Measurements from ENCODE around the gene TMEM247.
"Not testable (repeated sequence)": the region's sequence is repeated elsewhere in the genome, so short reads cannot be mapped to it uniquely, and the experiment has no call there.

TMEM247 gene

DNA sequence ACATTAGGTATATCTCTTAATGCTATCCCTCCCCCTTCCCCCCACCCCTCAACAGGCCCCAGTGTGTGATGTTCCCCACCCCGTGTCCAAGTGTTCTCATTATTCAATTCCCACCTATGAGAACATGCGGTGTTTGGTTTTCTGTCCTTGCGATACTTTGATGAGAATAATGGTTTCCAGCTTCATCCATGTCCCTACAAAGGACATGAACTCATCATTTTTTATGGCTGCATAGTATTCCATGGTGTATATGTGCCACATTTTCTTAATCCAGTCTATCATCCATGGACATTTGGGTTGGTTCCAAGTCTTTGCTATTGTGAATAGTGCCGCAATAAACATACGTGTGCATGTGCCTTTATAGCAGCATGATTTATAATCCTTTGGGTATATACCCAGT is 7.2 kb upstream of the TMEM247 start:
- not testable (repeated sequence) for H3K27ac ChIP-seq (ENCODE audit: low read depth, low read length); H3K9ac ChIP-seq (ENCODE audit: low read depth, low read length); H3K4me3 ChIP-seq (ENCODE audit: low read length); H3K9me3 ChIP-seq (ENCODE audit: insufficient read depth, low read depth, low read length); H3K4me1 ChIP-seq (ENCODE audit: insufficient read depth, low read length); H3K27me3 ChIP-seq (ENCODE audit: insufficient read depth, low read length); H3K36me3 ChIP-seq (ENCODE audit: insufficient read depth, low read length)
- WGBS: 96% methylated on average over 3 of the region's 5 CpGs

DNA sequence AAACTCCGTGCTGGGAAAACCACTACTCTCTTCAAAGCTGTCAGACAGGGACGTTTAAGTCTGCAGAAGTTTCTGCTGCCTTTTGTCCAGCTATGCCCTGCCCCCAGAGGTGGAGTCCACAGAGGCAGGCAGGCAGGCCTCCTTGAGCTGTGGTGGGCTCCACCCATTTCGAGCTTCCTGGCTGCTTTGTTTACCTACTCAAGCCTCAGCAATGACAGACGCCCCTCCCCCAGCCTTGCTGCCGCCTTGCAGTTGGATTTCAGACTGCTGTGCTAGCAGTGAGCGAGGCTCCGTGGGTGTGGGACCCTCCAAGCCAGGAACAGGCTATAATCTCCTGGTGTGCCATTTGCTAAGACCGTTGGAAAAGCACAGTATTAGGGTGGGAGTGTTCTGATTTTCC is 1.9 kb upstream of the TMEM247 start:
- not testable (repeated sequence) for H3K9me3 ChIP-seq (ENCODE audit: insufficient read depth, low read depth, low read length); H3K27ac ChIP-seq (ENCODE audit: low read depth, low read length); H3K36me3 ChIP-seq (ENCODE audit: insufficient read depth, low read length); H3K4me1 ChIP-seq (ENCODE audit: insufficient read depth, low read length); H3K9ac ChIP-seq (ENCODE audit: low read depth, low read length); H3K27me3 ChIP-seq (ENCODE audit: insufficient read depth, low read length); H3K4me3 ChIP-seq (ENCODE audit: low read length)
- WGBS: 58% methylated on average over 8 of the region's 8 CpGs

DNA sequence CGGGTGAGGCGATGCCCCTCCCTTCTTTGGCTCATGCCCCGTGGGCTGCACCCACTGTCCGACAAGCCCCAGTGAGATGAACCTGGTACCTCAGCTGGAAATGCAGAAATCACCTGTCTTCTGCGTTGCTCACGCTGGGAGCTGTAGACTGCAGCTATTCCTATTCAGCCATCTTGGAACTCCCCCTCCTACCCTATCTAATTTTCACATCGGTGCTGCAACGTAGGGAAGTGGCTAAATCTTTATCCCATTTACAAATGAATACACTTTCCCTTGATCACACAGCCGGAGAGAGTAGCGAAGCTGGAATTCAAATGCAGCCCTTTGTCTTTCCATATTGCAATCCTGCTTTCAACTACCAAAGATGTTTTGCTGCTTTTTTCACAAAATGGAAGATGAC is 1.4 kb upstream of the TMEM247 start:
- no peak overlapping the region for H3K27ac ChIP-seq (ENCODE audit: low read depth, low read length)
- H3K4me3 ChIP-seq (ENCODE audit: low read length): no peak overlapping the region

DNA sequence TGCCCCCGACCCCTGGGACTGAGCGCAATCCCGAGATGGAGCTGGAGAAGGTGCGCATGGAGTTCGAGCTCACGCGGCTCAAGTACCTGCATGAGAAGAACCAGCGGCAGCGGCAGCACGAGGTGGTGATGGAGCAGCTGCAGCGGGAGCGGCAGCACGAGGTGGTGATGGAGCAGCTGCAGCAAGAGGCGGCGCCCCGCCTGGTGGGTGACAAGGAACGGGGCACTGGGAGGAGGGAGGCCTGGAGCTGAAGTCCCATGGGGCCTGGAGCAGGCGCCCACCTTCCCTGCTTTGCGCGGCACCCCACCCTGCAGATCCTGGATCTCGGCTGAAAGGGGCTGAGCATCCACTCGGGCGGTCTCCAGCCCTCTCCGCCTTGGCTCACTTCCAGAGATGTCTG is 1.2 kb downstream of the TMEM247 start:
- Histone ChIP-seq H3K9me3 (ENCODE audit: insufficient read depth, low read depth, low read length) (peaks cover 9% of the 10 kb centered on the region; the same call in 1 of the 2 replicates), H3K9ac (ENCODE audit: low read depth, low read length) (no peak overlapping the region), H3K4me1 (ENCODE audit: insufficient read depth, low read length) (no peaks in the 10 kb centered on the region), H3K36me3 (ENCODE audit: insufficient read depth, low read length) (no peaks in the 10 kb centered on the region), H3K27ac (ENCODE audit: low read depth, low read length) (no peak overlapping the region), H3K4me3 (ENCODE audit: low read length) (no peak overlapping the region), H3K27me3 (ENCODE audit: insufficient read depth, low read length) (no peaks in the 10 kb centered on the region)
- WGBS: 95% methylated on average over 24 of the region's 24 CpGs

More for the DNA sequence above, 1.4 kb upstream of the TMEM247 start:
- 76% methylated on average over 10 of the region's 10 CpGs for WGBS
- Histone ChIP-seq H3K9ac (ENCODE audit: low read depth, low read length) (no peak overlapping the region), H3K4me1 (ENCODE audit: insufficient read depth, low read length) (no peaks in the 10 kb centered on the region), H3K9me3 (ENCODE audit: insufficient read depth, low read depth, low read length) (peaks cover 9% of the 10 kb centered on the region; the same call in 1 of the 2 replicates), H3K27me3 (ENCODE audit: insufficient read depth, low read length) (no peaks in the 10 kb centered on the region), H3K36me3 (ENCODE audit: insufficient read depth, low read length) (no peaks in the 10 kb centered on the region)

DNA sequence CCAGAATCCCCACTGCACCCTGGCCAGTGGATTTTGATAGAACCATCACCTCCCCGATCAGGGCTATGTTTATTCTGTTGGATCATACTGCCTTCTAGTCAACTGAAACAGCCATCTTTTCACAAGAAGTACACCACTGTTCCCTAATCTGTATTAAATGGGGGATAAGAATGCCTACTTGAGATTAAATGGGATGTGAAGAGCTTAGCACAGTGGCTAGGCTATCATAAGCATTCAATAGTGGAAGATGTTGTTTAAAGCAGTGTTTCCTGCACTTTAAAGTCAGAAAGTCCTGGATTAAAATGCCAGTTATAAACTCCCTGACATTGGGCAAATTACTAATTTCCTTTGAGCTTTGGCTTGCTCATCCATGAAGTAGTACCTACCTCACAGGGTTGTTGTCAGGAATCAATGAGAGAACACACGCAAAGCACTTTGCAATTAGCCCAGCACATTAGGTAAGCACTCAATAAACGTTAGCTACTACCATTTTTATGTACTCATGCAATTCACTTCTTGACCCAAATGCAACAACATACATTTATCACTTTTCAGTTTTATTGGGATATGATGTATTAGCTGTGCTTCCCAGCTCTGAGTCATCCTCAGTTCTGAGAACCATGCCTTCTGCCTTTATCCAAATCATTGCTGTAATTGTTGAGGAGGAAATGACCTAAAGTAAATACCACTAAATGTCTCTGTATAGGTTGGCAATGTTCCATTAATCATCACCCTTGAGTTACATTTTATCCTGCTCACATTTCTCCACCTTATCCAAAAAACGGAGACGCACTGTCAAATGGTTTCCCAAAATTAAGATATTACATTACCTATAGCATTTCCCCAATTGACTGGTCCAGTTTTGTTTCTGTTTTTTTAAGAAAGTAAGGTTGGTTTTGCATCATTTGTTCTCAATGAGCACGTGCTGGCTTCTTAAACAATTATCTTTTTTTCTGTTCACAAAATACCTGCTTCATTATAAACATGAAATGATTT is 2.1 kb downstream of the TMEM247 start:
- Histone ChIP-seq H3K27me3 (ENCODE audit: insufficient read depth, low read length) (no peaks in the 10 kb centered on the region), H3K4me1 (ENCODE audit: insufficient read depth, low read length) (no peaks in the 10 kb centered on the region), H3K4me3 (ENCODE audit: low read length) (no peak overlapping the region), H3K27ac (ENCODE audit: low read depth, low read length) (no peak overlapping the region), H3K9ac (ENCODE audit: low read depth, low read length) (no peak overlapping the region), H3K36me3 (ENCODE audit: insufficient read depth, low read length) (no peaks in the 10 kb centered on the region), H3K9me3 (ENCODE audit: insufficient read depth, low read depth, low read length) (peaks cover 9% of the 10 kb centered on the region; the same call in 1 of the 2 replicates)
- 90% methylated on average over 6 of the region's 6 CpGs for WGBS

DNA sequence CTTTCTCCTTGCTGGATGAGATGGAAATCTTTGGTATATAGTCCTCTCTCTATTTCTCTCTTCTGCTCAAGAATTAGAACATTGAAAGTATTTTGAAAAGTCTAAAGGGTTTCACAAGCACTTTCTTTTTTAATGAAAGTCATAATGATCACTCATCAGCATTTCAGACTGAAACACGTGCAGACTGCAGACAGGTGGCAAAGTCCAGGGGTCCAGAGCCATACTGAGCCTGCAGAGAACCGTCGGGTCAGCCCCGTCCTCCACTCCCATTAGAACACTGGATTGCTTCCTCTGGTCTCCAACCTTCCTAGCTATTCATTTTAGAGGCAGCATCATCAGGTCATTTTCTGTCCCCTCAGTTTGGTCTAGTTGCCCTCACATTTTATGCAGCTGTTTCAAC is 3.1 kb downstream of the TMEM247 start:
- no peak overlapping the region for H3K27ac ChIP-seq (ENCODE audit: low read depth, low read length)
- no peak overlapping the region for H3K4me3 ChIP-seq (ENCODE audit: low read length)
- WGBS: 95% methylated on average over 4 of the region's 4 CpGs
- H3K9me3 ChIP-seq (ENCODE audit: insufficient read depth, low read depth, low read length): peaks cover 9% of the 10 kb centered on the region; the same call in 1 of the 2 replicates
- no peaks in the 10 kb centered on the region for H3K4me1 ChIP-seq (ENCODE audit: insufficient read depth, low read length)
- no peaks in the 10 kb centered on the region for H3K36me3 ChIP-seq (ENCODE audit: insufficient read depth, low read length)
- H3K27me3 ChIP-seq (ENCODE audit: insufficient read depth, low read length): no peaks in the 10 kb centered on the region
- H3K9ac ChIP-seq (ENCODE audit: low read depth, low read length): no peak overlapping the region

DNA sequence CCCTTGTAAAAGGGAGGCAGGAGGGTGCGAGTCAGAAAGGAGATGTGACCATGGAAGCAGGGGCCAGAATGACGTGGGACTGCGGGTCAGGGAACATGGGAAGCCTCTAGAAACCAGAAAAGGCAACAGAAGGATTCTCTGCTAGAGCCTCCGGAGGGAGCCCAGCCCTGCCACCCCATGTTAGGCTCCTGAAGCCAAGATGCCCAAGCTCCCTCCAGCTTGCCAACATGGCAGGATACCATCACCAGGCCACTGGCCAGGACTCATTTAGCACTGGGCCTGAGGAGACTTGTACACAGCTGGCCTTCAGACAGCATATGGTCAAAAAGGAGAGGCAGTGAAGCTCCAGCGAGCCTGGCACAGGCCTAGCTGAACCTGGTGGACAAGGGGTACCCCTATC is 5.6 kb downstream of the TMEM247 start:
- H3K9ac ChIP-seq (ENCODE audit: low read depth, low read length): no peak overlapping the region
- 94% methylated on average over 5 of the region's 5 CpGs for WGBS
- H3K4me3 ChIP-seq (ENCODE audit: low read length): no peak overlapping the region
- peaks cover 8% of the 10 kb centered on the region for H3K4me1 ChIP-seq (ENCODE audit: insufficient read depth, low read length)
- no peaks in the 10 kb centered on the region for H3K36me3 ChIP-seq (ENCODE audit: insufficient read depth, low read length)
- no peaks in the 10 kb centered on the region for H3K27me3 ChIP-seq (ENCODE audit: insufficient read depth, low read length)
- H3K9me3 ChIP-seq (ENCODE audit: insufficient read depth, low read depth, low read length): no peaks in the 10 kb centered on the region
- no peak overlapping the region for H3K27ac ChIP-seq (ENCODE audit: low read depth, low read length)

DNA sequence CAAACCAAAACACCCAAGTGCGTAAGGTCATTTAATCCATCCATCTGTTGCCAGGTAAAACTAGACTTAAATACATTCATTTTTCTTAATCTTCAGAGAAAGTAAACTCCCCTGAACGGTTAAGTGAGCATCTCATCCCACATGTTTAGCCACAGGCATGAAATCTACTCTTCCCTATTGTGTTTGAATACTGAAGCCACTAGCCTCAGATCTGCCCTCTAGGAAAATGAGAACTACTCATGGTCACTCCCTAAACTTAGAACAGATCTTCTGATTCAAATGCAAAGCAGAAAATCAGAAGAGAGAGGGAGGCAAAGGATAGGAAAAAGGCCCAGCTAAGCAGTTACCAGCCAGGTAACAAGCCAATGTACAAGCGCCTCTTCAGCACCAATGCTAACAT is 7.1 kb downstream of the TMEM247 start:
- 79% methylated on average over 3 of the region's 3 CpGs for WGBS
- H3K4me1 ChIP-seq (ENCODE audit: insufficient read depth, low read length): peaks cover 18% of the 10 kb centered on the region
- H3K4me3 ChIP-seq (ENCODE audit: low read length): no peak overlapping the region
- no peaks in the 10 kb centered on the region for H3K9me3 ChIP-seq (ENCODE audit: insufficient read depth, low read depth, low read length)
- H3K27ac ChIP-seq (ENCODE audit: low read depth, low read length): no peak overlapping the region
- H3K9ac ChIP-seq (ENCODE audit: low read depth, low read length): no peak overlapping the region
- no peaks in the 10 kb centered on the region for H3K27me3 ChIP-seq (ENCODE audit: insufficient read depth, low read length)
- H3K36me3 ChIP-seq (ENCODE audit: insufficient read depth, low read length): no peaks in the 10 kb centered on the region

DNA sequence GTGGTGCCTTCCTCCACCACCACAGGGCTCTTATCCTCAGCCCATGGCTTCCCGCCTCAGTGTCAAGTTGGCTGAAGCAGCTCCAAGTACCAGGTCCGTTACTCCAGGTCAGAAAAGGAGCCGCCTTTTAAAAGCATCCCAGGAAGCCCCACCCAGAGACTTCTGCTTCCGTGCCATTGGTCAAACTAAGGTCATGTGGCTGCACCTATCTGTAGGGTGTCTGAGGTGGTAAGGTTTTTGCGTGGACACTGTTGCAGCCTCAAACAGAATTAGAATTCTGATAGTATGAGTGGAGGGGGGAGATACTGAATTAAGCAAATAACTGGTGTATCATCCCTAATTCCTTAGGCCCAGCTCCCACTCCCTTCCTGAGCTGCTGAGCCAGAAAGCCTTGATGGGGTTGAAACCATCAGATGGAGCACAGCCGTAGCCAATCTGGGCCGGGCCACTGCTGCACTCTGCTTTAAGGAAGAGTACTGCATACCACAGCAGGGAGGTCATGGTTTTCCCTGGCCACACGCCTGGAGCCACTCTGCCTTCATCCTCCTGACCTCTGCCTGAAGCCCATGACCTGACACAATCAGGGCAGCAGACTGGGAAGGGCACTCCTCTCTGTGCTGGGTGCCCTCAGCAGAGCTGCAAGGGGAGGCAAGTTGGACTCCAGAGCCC is 8.4 kb downstream of the TMEM247 start:
- no peaks in the 10 kb centered on the region for H3K36me3 ChIP-seq (ENCODE audit: insufficient read depth, low read length)
- WGBS: 89% methylated on average over 8 of the region's 8 CpGs

DNA sequence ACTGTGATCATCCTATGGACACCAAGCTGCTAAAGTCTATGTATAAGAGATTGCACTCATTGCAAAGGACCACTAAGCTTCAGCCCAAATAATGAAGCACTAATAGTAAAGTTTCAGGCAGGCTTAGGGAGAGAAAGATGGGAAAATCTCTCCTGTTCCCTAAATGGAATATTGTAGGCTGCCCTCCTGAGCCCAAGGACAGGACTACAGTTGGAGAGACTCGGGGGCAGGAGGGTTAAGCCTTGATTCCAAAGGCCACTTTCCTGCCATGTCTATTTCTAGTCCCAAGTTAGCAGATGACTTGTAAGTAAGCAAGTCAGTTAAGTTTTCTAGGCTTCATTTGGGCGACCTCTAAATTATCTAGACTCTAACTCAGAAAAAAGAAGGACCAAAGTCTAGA is 9.0 kb downstream of the TMEM247 start:
- Histone ChIP-seq H3K9me3 (ENCODE audit: insufficient read depth, low read depth, low read length) (no peaks in the 10 kb centered on the region), H3K36me3 (ENCODE audit: insufficient read depth, low read length) (no peaks in the 10 kb centered on the region), H3K4me3 (ENCODE audit: low read length) (no peak overlapping the region), H3K27me3 (ENCODE audit: insufficient read depth, low read length) (no peaks in the 10 kb centered on the region), H3K27ac (ENCODE audit: low read depth, low read length) (no peak overlapping the region), H3K4me1 (ENCODE audit: insufficient read depth, low read length) (peaks cover 18% of the 10 kb centered on the region), H3K9ac (ENCODE audit: low read depth, low read length) (no peak overlapping the region)
- WGBS: 79% methylated on average over 2 of the region's 2 CpGs

More for the DNA sequence above, 8.4 kb downstream of the TMEM247 start:
- H3K9me3 ChIP-seq (ENCODE audit: insufficient read depth, low read depth, low read length): no peaks in the 10 kb centered on the region
- no peak overlapping the region for H3K9ac ChIP-seq (ENCODE audit: low read depth, low read length)
- H3K27ac ChIP-seq (ENCODE audit: low read depth, low read length): no peak overlapping the region
- peaks cover 18% of the 10 kb centered on the region for H3K4me1 ChIP-seq (ENCODE audit: insufficient read depth, low read length)
- H3K4me3 ChIP-seq (ENCODE audit: low read length): no peak overlapping the region
- no peaks in the 10 kb centered on the region for H3K27me3 ChIP-seq (ENCODE audit: insufficient read depth, low read length)

DNA sequence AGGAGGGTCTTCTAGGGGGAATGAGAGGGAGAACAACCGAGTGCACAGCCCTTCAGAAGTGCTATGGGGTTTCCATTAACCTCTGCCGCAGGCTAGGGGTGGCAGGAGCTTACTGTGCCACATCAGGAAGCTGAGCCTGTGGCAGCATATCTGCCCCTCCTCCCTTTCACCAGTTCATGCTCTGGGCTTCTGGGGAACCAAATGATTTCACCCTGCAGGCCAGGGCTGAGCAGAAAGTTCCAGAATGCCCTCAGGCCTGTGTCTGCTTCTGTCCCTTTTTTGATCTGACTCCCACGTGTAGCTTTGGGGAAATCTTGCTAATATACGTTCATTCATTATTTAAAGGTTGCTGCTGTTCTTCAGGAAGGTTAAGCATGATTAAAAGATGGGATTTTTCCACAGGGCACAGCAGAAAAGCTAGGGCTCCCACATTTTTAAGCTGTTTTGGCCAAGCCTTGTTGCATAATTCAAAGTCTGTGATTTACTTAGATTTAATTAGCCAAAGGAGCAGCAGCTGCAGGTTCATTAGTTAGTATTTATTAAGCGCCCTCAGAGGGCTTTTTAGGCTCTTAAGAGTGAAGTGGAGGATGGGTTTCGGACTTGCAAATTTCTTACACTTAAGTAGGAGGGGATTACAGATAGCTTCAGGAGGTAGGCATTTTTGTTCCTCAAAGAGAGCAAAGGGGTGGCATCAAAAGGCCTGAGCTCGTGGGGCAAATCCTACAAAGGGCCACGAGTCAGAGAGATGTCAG is 10.2 kb downstream of the TMEM247 start:
- Histone ChIP-seq H3K9me3 (ENCODE audit: insufficient read depth, low read depth, low read length) (no peaks in the 10 kb centered on the region), H3K27ac (ENCODE audit: low read depth, low read length) (no peak overlapping the region), H3K36me3 (ENCODE audit: insufficient read depth, low read length) (no peaks in the 10 kb centered on the region), H3K4me1 (ENCODE audit: insufficient read depth, low read length) (peaks cover 21% of the 10 kb centered on the region), H3K4me3 (ENCODE audit: low read length) (no peak overlapping the region), H3K9ac (ENCODE audit: low read depth, low read length) (no peak overlapping the region), H3K27me3 (ENCODE audit: insufficient read depth, low read length) (no peaks in the 10 kb centered on the region)
- WGBS: 44% methylated on average over 8 of the region's 8 CpGs

All from HUES64 (cell line).